LHCN-M2 (cell line): ENCODE measurements around the gene EGFL7. TPM values are rescaled to one million over a fixed set of nuclear protein-coding genes. Genes with fewer than 3 reads are reported as not detected.

ENCODE experiments used
- DNase-seq: peaks from one replicate; pipeline ENCODE4 v3.0.0-alpha.2; 2012; ENCODE audit warnings: low read depth
- total RNA-seq: library from RNA; depleted of rRNA; stranded (reverse); fragments of >200 nt; gene quantifications from 2 replicates; pipeline ENCODE4 v1.2.3, GENCODE V29; 2014

Gene EGFL7
- total RNA-seq, 1 experiment from 2014 or later, result 7.6 TPM

- DNase-seq, result no peak
These were observed 23.2 kb downstream of the EGFL7 start for GRCh38 chr9:136685790-136686533.

GRCh38 chr9:136686534-136686793 lies 23.7 kb downstream of the EGFL7 start:
- DNase-seq, result no peak

- DNase-seq, result peak; percentile 32
These were observed 24.3 kb downstream of the EGFL7 start, which contains the start of gene AGPAT2 for GRCh38 chr9:136686794-136687711. Gene AGPAT2 (minus strand): TSS chr9:136687457. CDS start chr9:136687357, 100 bp downstream.

- DNase-seq, result no peak
These were observed 25.1 kb downstream of the EGFL7 start for GRCh38 chr9:136687721-136688223.

- DNase-seq, result no peak
These were observed 25.8 kb downstream of the EGFL7 start for GRCh38 chr9:136688274-136689107.

- DNase-seq, result no peak
These were observed 26.4 kb downstream of the EGFL7 start for GRCh38 chr9:136689108-136689460.

- DNase-seq, result no peak
These were observed 27.5 kb downstream of the EGFL7 start for GRCh38 chr9:136690104-136690805.

GRCh38 chr9:136690806-136691261 lies 28.1 kb downstream of the EGFL7 start:
- DNase-seq, result no peak

GRCh38 chr9:136691316-136692184 lies 28.8 kb downstream of the EGFL7 start:
- DNase-seq, result no peak

GRCh38 chr9:136692185-136693134 lies 29.7 kb downstream of the EGFL7 start:
- DNase-seq, result no peak

- DNase-seq, result no peak
These were observed 30.4 kb downstream of the EGFL7 start for GRCh38 chr9:136693135-136693489.

- DNase-seq, result no peak
These were observed 30.9 kb downstream of the EGFL7 start for GRCh38 chr9:136693490-136694162.

GRCh38 chr9:136694163-136694871 lies 31.6 kb downstream of the EGFL7 start:
- DNase-seq, result no peak

GRCh38 chr9:136694872-136695247 lies 32.1 kb downstream of the EGFL7 start:
- no peak for DNase-seq

- peak; percentile 47 for DNase-seq
These were observed 32.7 kb downstream of the EGFL7 start for GRCh38 chr9:136695435-136695895.

GRCh38 chr9:136695955-136696354 lies 33.2 kb downstream of the EGFL7 start:
- no peak for DNase-seq

- DNase-seq, result no peak
These were observed 33.8 kb downstream of the EGFL7 start for GRCh38 chr9:136696502-136696901.
